K562 (cell line): ENCODE measurements around the gene NBPF3. TPM values are rescaled to one million over a fixed set of nuclear protein-coding genes. Genes with fewer than 3 reads are reported as not detected.

Source experiments
- MIER1 ChIP-seq: fragments of 450-650 bp; IDR thresholded peaks from 2 replicates; pipeline ENCODE4 v1.6.1; 2016; ENCODE audit warnings: antibody characterized with exemption, mild to moderate bottlenecking, low read depth
- ZNF584 ChIP-seq: fragments of 200-800 bp; sonication (Bioruptor generic); IDR thresholded peaks from 2 replicates; pipeline ENCODE4 v1.6.1; 2016; ENCODE audit warnings: low read depth, mild to moderate bottlenecking, missing genetic modification characterization, missing compliant biosample characterization
- polyA plus RNA-seq, 8 experiments: library from polyadenylated mRNA; depleted of rRNA in 4 of 8; stranded (reverse) in 5 of 8; unstranded in 3 of 8; fragments of >200 nt; fragmentation: Nextera tagmentation in 2 of 8; fragmentation: Illumina TruSeq in 1 of 8; extraction: Ambion mirVana in 2 of 8; extraction: Trizol in 1 of 8; gene quantifications; 2 replicates each; pipeline versions ENCODE4 v1.2.1 to v1.2.3, GENCODE V29; 2011 to 2014; ENCODE audit warnings: inconsistent platforms in 1 of 8, missing spikeins in 1 of 8
- total RNA-seq, 7 experiments: library from RNA; depleted of rRNA in 6 of 7; stranded (reverse); fragments of >200 nt in 6 of 7; fragmentation: Illumina TruSeq in 2 of 7; extraction: Trizol in 2 of 7; gene quantifications; 2 replicates each; pipeline versions ENCODE4 v1.2.1 to v1.2.3, GENCODE V29; 2011 to 2021; ENCODE audit warnings: low replicate concordance in 1 of 7
- TF ChIP-seq, protein P1 (sequence below): fragments of 450-650 bp; IDR thresholded peaks from 2 replicates; pipeline ENCODE4 v1.6.1; 2016; ENCODE audit warnings: mild to moderate bottlenecking, moderate library complexity

NBPF3 gene
- total and polyA plus RNA-seq, 9 of the 15 experiments (the other 6 are each of a cell fraction or from before 2014, with no cell fraction given), result 1.5 to 7.3 (median 5.4) TPM

DNA sequence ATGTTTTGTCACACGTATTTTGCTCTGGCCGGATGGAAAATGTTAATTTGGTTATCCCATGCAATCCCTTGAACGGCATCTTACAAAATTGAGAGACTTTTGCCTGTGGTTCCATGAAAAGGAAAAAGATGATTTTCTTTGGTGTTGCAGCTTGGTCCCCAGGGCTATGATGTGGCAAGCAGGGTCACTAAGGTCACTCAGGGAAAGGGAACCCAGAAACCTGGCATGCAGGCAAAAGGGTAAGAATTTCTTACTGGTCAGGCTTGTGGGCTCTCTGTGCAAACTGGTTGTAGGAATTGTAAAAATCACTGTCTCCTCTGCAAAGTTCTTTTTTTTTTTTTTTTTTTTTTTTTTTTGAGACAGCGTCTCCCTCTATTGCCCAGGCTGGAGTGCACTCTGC lies 48.4 kb upstream of the NBPF3 start (continued):
- TF ChIP-seq, protein P1, sequence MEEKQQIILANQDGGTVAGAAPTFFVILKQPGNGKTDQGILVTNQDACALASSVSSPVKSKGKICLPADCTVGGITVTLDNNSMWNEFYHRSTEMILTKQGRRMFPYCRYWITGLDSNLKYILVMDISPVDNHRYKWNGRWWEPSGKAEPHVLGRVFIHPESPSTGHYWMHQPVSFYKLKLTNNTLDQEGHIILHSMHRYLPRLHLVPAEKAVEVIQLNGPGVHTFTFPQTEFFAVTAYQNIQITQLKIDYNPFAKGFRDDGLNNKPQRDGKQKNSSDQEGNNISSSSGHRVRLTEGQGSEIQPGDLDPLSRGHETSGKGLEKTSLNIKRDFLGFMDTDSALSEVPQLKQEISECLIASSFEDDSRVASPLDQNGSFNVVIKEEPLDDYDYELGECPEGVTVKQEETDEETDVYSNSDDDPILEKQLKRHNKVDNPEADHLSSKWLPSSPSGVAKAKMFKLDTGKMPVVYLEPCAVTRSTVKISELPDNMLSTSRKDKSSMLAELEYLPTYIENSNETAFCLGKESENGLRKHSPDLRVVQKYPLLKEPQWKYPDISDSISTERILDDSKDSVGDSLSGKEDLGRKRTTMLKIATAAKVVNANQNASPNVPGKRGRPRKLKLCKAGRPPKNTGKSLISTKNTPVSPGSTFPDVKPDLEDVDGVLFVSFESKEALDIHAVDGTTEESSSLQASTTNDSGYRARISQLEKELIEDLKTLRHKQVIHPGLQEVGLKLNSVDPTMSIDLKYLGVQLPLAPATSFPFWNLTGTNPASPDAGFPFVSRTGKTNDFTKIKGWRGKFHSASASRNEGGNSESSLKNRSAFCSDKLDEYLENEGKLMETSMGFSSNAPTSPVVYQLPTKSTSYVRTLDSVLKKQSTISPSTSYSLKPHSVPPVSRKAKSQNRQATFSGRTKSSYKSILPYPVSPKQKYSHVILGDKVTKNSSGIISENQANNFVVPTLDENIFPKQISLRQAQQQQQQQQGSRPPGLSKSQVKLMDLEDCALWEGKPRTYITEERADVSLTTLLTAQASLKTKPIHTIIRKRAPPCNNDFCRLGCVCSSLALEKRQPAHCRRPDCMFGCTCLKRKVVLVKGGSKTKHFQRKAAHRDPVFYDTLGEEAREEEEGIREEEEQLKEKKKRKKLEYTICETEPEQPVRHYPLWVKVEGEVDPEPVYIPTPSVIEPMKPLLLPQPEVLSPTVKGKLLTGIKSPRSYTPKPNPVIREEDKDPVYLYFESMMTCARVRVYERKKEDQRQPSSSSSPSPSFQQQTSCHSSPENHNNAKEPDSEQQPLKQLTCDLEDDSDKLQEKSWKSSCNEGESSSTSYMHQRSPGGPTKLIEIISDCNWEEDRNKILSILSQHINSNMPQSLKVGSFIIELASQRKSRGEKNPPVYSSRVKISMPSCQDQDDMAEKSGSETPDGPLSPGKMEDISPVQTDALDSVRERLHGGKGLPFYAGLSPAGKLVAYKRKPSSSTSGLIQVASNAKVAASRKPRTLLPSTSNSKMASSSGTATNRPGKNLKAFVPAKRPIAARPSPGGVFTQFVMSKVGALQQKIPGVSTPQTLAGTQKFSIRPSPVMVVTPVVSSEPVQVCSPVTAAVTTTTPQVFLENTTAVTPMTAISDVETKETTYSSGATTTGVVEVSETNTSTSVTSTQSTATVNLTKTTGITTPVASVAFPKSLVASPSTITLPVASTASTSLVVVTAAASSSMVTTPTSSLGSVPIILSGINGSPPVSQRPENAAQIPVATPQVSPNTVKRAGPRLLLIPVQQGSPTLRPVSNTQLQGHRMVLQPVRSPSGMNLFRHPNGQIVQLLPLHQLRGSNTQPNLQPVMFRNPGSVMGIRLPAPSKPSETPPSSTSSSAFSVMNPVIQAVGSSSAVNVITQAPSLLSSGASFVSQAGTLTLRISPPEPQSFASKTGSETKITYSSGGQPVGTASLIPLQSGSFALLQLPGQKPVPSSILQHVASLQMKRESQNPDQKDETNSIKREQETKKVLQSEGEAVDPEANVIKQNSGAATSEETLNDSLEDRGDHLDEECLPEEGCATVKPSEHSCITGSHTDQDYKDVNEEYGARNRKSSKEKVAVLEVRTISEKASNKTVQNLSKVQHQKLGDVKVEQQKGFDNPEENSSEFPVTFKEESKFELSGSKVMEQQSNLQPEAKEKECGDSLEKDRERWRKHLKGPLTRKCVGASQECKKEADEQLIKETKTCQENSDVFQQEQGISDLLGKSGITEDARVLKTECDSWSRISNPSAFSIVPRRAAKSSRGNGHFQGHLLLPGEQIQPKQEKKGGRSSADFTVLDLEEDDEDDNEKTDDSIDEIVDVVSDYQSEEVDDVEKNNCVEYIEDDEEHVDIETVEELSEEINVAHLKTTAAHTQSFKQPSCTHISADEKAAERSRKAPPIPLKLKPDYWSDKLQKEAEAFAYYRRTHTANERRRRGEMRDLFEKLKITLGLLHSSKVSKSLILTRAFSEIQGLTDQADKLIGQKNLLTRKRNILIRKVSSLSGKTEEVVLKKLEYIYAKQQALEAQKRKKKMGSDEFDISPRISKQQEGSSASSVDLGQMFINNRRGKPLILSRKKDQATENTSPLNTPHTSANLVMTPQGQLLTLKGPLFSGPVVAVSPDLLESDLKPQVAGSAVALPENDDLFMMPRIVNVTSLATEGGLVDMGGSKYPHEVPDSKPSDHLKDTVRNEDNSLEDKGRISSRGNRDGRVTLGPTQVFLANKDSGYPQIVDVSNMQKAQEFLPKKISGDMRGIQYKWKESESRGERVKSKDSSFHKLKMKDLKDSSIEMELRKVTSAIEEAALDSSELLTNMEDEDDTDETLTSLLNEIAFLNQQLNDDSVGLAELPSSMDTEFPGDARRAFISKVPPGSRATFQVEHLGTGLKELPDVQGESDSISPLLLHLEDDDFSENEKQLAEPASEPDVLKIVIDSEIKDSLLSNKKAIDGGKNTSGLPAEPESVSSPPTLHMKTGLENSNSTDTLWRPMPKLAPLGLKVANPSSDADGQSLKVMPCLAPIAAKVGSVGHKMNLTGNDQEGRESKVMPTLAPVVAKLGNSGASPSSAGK, result no peak
- TF ChIP-seq MIER1 (no peak), ZNF584 (no peak)
